GM18868 (cell line): ENCODE measurements around the gene XRCC4.
A peak's percentile ranks its signal among the peaks of the same experiment; 100 is the strongest.

Experiments used
- ATAC-seq: cut with Tn5 transposase; IDR thresholded peaks from one replicate; pipeline ENCODE4 v1.9.1; 2021; ENCODE audit warnings: mild to moderate bottlenecking, moderate library complexity; ENCODE audit not compliant: unreplicated experiment

The XRCC4 gene

DNA sequence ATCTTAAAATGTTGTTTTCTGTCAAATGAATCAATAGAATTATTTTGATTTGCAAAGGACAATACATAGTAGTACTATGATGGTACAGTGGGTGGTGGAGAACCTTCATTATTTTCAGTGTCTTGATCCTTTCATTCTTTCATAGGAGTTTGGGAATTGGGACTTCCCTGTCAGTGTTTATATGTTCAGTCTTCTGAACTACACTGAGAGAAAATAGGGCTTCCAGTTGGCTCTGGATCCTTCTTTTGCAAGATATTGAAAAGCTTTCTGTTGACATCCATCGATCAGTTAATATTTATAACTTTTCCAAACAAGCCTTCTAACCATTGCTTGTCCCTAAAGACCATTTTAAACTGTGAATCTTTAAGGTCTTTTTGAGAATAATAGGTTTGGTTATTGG lies 94.7 kb downstream of the XRCC4 start:
- no peak for ATAC-seq

DNA sequence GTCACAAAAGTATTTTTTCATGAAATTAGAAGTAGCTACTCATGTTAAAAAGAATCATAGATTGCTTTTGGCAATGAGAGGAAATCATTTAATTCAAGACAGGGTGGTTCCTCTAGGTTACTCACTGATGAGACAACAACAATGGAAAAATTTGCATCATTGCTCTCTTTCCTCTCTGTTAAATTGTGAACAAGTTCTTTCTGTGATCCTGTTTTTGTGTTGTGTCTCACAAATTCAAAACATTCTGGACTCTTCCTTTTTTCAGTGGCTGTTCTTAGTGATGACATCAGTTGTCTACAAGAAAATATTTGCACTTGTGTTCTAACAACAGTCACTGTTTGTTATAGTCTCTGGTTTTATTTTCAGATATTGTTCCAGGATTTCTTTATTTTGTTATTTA lies 95.3 kb downstream of the XRCC4 start:
- ATAC-seq: no peak

DNA sequence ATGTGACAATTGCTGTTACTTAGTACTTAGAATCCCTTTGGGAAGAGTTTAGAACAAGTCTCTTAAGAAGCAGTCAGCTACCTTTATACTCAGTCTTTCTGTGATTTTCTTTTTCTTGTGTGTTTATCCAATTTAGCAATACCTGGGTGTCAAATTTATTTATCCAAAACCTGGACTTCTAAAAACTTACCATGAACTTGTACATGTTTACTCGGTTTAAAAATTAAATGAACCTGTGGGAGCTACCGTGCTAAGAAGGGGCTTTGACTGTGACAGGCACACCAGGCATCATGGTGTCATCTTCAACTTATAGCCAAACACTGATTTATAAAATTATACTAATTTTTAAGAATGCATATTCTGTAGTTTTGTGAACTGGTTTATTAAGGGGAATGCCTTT lies 96.5 kb downstream of the XRCC4 start:
- no peak for ATAC-seq

DNA sequence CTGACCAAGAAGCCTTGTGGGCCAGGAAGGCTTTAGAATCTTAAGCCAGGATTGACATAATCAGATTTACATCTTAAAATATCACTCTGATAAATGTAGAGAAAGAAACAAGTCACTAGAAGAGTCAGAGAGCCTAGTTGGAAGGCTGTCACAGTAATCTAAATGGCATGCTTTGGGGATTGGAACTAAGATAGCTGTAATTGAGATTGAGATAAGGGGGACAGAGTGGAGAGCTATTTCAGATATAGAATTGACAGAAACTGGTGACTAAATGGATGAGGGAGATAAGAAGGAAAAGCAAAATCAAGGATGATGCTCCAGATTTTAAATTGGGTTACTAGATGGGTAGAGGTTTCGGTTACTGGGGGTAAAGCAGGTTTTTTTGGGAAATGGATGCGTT lies 100.5 kb downstream of the XRCC4 start:
- ATAC-seq: no peak

DNA sequence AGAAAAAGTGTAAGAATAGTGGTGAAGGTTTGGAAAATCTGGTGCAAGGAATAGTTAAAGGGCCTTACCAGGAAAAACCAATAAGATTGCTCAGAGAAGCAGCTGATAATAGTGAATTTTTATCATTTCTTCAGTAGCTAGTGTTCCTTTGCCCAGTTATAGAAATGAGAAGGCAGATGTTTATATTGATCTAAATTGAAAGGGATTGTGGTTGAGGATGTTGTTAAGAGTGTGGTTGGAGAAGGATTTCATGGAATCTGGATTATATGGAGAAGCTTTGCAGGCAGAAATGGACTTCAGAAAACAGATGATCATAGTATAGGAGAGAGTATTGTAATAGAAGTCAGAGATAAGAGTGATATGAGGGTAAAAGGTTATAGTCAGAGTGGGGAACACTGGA lies 102.6 kb downstream of the XRCC4 start:
- no peak for ATAC-seq

DNA sequence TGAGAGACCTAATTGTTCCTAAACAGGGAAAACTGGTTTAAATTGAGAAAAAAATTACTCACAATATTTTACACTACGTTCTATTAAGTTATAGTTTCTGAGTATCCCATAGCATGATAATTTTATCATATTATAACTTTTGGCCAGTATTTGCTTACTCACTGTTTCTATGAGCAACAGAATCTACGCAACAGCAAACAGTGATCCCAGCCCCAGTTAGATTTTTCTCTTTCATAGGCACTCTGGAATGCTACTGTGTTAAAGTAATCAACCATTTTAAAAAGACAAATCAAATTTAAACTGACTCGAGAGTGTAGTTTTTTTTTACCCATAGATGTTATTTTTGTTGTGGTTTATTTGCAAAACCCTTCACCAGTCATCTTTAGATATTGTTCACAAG lies 107.2 kb downstream of the XRCC4 start:
- no peak for ATAC-seq

DNA sequence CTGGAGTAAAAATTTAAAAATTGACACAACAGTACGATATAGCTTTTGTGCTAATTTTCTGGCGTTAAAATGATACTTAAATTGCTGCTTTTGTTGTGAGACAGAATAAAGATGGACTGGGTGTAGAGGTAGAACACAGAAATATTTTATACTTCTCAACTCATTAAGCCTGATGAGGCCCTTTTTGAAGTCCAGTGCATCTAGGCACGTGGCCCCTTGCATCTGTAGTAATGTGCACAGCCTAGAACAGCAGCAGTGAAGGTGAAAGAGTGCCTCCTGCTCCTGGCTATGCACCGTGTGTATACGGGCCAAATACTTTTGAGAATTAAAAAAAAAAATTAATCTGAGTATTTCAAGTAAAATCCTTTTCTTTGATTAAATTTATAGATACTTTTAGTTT lies 115.6 kb downstream of the XRCC4 start:
- ATAC-seq: no peak

DNA sequence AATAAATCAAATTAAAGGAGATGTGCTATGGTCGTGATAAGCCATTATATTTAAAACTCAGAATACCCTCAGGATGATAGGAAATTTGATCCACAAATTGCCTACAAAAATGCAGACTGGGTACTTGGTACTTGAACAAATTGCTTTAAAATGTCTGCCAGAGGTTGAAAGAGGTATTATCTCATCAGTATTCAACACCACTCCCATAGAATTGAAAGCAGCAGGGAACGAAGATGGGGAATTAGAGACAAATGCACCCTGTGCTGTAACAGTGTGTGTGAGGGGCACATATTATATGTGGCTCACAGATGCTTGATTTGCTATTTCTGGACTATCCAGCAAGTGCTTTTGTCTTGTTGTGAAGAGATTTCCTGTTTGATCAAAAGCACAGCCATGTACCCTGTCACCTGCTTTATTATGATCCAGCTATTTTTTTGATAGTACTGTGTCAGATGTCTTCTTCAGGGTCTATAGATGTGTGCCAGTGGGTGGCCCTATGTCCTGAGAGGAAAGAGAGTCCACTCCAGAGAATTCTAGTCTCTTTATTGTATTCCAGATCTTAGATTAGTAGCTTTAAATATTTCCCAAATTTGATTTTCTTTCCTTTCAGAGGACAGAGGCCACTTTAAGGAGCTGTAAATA lies 120.1 kb downstream of the XRCC4 start:
- no peak for ATAC-seq

DNA sequence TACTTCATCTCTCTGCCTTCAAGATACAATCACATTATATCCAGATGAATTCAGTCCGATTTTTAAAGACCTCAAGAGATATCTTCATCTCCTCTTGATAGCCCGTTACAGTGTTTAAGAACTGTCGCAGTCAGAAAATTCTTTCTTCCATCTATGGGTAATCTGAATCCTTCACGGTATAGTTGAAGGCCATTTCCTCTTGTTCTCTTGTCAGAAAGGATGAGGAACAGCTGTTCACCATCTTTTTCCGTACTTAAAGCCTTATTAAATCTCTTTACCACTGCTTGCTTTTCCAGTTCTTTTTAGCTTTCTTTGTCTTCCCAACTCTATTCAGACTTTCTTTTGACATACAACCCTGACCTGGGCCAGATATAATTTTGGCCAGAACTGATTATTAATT lies 121.8 kb downstream of the XRCC4 start:
- ATAC-seq: no peak

DNA sequence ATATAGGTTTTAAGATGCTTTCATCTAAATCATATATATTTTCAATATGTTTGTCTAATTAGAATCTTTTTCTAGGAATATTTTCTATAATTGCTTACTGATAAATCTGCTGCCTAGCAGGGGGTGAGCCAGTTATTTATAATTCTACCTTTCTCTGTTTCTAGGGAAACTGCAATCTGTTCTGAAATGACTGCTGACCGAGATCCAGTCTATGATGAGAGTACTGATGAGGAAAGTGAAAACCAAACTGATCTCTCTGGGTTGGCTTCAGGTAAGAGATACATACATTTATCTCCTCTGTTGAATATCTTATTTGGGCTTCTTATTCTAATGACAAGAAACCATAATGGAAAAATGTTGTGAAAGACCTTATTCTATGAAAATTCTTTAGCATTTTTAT lies 127.3 kb downstream of the XRCC4 start:
- ATAC-seq: peak; percentile 69

DNA sequence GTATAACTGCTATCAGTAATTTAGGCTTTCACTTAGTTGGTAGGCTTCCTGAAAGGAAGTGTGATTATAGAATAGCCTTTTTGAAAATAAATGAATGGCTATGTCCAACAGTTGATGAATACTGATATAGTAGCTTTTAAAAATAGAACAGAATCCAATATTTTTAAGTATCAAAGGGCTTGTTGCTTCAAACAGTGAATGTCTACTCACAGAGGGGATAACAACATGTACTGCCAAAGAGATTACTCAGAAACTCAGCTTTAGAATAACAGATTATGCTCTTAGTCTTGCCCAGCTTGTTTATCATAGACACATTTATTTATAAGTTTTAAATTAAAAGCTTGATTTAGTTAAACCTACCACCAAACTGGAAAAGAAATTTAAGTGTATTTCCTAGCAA lies 132.6 kb downstream of the XRCC4 start:
- ATAC-seq: no peak

DNA sequence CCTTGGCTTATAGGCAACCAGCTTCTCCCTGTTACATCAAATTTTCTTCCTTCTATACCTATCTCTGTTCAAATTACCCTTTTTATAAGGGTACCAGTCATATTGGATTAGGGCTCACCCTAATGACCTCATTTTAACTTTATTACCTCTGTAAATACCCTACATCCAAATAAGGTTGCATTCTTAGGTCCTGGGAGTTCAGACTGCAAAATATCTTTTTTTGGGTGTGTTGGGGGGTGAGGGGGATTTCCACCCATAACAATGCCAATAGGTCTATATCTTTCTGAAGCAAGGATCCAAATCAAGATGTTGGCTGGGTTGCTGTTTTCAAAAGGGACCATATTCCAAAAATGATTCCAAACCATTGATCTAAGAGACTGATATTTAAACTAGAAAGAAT lies 141.7 kb downstream of the XRCC4 start:
- peak; percentile 67 for ATAC-seq

DNA sequence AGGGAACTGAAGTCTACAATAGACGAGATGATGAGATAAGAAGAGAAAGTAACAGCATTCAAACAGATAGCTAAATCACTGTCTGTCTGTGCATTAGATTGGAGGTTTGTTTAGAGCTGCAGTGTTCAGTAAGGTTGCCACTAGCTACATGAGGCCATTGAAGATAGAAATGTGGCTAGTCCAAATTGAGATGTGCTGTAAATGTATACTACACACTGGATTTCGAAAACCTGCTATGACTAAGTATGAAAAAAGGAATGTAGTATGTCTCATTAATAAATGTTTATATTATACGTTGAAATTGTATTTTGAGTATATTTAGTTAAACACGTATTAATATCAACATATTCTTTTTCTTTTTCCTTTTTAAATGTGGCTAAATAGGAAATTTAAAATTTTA lies 142.1 kb downstream of the XRCC4 start:
- ATAC-seq: peak; percentile 63

DNA sequence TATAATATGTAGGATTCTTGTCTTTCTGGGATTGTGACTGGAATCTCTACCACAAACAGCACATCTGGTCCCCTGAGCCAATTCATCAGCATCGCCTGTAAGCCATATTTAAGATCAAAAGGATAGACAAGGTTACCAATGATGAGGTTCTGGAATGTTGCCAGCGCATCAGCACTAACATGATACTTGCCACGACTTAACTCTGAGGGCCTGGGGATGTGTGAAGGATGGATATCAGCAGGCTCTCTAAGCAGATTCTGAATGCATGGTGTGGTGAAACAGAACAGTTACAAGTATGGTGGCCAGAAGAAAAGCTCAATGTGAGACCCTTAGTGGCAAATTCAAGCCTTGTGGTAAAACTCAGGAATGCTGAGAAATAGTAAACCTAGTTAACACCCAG lies 143.0 kb downstream of the XRCC4 start:
- no peak for ATAC-seq

DNA sequence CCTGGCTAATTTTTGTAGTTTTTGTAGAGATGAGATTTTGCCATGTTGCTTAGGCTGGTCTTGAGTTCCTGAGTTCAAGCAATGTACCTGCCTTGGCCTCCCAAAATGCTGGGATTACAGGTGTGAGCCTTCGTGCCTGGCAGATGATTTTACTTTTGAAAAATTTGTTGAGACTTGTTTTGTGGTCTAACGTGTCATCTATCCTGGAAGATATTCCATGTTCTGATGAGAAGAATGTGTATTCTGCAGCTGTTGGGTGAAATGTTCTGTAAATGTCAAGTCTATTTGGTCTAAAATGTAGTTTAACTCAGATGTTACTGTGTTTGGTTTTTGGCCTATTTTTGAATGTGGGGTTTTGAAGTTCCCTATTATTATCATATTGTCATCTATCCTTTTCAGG lies 145.6 kb downstream of the XRCC4 start:
- ATAC-seq: no peak

DNA sequence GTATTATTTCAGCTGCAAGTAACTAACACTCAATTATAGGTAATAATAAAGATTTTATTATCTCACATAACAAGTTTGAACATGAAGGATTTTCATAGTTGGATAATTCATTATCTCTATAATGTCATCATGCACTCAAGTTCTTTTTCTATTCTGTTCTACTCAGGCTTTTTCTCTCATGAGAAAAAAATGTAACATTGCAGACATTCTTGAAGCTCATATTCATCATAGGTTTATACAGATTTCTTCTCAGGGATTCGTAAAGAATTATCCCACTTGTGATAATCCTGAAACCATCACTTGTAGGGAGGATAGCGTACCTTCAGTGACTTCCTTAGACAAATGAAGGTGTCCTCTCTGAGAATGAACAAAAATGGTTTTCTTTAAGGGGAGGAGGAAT lies 150.3 kb downstream of the XRCC4 start:
- no peak for ATAC-seq

DNA sequence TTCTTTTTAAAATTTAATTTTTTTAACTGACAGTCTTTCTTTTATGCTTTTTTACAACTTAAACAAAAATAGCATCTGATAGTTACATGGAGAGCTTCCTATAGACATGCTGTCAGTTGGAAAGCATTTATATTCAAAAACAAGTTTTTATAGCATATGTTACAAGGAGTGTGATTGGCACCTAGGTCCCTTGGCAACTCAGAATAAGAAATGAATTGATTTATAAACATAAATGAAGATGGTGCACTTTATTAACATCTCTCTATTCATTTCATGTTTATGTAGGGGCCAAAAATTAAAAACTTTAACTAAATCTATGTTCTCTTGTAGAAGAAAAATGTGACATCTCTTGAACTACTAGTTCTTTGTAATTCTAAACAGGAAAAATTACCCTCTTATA lies 153.2 kb downstream of the XRCC4 start:
- ATAC-seq: no peak

DNA sequence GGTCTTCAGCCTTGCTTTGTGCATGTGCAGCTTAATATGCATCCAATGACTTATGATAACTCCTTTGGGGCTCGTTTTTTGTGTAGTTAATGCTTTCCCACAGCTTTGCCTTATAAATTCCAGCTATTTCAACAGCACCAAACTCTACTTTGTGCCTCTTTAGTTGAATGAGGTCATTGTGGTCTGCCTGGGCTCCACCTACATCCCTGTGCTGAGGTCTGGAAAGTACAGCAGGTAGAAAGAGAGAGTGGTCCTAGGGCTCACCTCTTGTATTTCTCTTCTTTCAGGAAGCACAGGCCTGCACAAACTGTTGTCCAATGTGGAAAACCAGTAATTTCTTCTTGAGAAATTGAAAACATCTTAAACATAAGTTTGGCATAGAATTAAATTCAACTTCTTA lies 167.2 kb downstream of the XRCC4 start:
- peak; percentile 59 for ATAC-seq

DNA sequence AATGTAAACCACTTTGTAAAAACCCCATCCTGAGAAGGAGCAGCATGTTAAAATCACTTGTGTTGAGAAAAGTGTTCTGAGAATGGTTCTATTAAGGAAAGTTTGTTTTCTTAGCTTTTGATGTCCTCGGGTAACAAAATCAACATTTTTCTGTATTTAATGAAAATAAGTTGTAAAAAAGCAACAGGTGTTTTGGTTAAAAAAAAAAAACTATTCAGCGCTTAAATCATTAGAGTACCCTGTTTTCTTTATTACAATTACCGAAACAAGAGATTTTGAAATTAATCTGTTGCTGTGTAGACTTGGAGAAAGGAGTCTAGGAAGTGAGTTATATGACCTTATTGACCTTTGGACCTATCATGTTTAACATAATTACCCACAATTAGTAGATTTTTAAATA lies 167.7 kb downstream of the XRCC4 start:
- ATAC-seq: no peak

DNA sequence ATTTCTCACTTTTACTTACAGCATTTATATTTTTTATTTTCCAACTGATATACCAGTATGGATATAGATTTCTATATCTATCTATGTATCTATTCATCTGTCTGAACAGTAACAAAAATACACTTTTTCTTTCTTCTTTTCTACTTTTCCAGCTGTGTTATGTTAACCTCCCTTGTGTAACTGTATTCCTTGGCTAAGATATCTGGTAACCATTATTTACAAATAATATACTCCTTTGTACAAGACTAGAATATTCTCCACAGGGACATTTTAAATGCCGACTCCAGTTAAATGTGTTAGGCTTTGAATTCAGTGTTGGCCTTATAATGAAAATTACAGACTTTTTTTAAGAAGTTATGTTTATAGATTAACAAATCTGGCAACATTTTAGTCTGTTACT lies 168.7 kb downstream of the XRCC4 start:
- no peak for ATAC-seq

DNA sequence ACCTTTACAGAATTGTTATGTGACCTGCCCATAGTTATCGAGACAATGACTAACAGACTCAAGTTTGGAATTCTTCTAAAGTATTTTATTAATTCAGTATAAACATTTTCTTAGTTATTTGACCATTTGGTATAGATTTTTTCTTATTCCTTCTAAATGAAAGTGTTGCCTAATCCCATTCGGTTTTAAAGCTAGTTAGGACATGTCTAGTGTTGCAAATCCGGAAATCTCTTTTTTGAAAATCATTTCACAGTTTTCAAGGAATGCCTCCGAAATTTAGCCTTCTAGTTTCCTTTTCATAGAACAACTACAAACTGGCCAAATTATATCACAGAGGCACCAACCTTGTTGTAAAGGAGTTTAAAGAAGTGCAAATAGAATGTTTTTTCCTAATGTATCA lies 171.8 kb downstream of the XRCC4 start:
- no peak for ATAC-seq

DNA sequence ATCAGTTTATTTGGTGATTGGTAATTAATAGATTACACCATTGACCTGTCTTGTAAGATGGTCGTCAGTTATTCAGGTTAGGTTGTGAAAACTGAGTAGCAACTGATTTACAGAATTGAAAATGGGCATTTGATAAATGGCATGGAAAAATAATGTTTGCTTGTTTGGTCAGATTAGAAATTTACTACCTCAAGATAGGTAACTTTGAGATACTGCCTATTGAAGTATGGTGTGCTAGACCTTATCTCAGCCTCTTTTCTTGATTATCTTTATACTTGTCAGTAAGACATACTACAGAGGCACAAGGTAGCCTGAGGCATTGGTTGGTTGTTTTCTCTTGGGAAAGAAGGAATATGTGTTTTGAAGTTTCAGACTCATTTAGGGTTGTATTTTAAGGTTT lies 174.5 kb downstream of the XRCC4 start:
- ATAC-seq: no peak

DNA sequence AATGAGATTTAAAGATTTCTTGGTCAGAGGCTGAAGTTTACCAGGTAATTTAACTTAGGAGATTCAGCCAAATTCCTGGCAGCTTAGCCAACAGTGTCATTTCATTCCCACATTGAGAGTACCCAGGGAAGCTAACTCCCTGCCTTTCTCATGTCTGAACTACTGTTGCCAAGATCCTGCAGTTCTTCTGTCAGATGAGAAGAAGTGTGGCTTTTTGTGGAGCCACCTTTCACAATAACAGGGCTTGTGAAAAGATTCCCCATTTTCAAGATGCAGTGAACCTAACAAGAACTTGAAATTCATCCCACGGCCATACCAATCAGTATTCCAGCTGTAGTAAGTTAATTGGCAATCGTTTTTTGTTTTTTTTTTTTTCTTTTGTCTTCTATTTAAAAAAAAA lies 176.4 kb downstream of the XRCC4 start:
- no peak for ATAC-seq

DNA sequence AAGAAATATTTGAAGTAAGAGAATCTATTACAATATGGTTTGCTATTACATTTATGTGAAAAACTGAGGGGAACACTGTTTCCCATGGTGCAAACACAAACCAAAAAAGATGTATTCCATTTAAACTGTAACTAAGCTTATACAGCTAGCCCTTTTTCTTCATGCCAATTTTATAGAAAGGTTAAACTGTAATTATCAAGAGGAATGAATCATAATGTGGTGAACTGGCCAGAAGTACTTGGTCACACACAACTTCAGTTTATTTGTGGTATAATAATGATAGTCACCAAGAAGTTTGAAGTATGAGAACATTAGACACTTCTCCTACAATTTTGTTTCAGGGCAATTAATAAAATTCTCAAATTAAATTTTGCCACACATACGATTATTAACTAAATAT lies 177.9 kb downstream of the XRCC4 start:
- ATAC-seq: no peak
